SU-DHL-6 (cell line): ENCODE measurements around the gene ABHD3.

Source experiments
- H2AFZ ChIP-seq: fragments of 200-600 bp; sonication (generic); 2 replicates; pipeline ENCODE4 v1.6.1; 2014; ENCODE audit warnings: low read depth, mild to moderate bottlenecking, moderate library complexity, mixed read lengths, antibody characterized with exemption, low read length; ENCODE audit not compliant: severe bottlenecking
- H3F3A ChIP-seq: fragments of 200-600 bp; shearing (Covaris generic); 2 replicates; pipeline ENCODE4 v1.6.0; 2016; ENCODE audit warnings: antibody characterized with exemption, mild to moderate bottlenecking; ENCODE audit not compliant: insufficient read depth
- H3K27ac ChIP-seq: fragments of 200-600 bp; sonication (generic); 2 replicates; pipeline ENCODE4 v1.5.1; 2016; ENCODE audit warnings: low read depth, mild to moderate bottlenecking, low read length, moderate library complexity, mixed read lengths
- H3K27me3 ChIP-seq: fragments of 200-600 bp; sonication (generic), shearing (Covaris generic); 2 replicates; pipeline ENCODE4 v1.6.0; 2014; ENCODE audit warnings: mild to moderate bottlenecking, low read length
- H3K36me3 ChIP-seq: fragments of 200-600 bp; sonication (generic); 2 replicates; pipeline ENCODE4 v1.6.1; 2014; ENCODE audit warnings: mild to moderate bottlenecking, low read length, mixed read lengths
- H3K4me2 ChIP-seq: fragments of 300-600, 200-600 bp; shearing (Covaris generic), sonication (generic); 2 replicates; pipeline ENCODE4 v1.6.0; 2014; ENCODE audit warnings: low read length, low read depth, mild to moderate bottlenecking; ENCODE audit not compliant: poor library complexity, severe bottlenecking
- H3K4me3 ChIP-seq: fragments of 200-600 bp; sonication (generic); 2 replicates; pipeline ENCODE4 v1.5.1; 2014; ENCODE audit warnings: antibody characterized with exemption, low read length, mild to moderate bottlenecking, mixed read lengths; ENCODE audit not compliant: insufficient read depth, poor library complexity, severe bottlenecking
- H3K79me2 ChIP-seq: fragments of 200-600 bp; sonication (generic); 2 replicates; pipeline ENCODE4 v1.6.1; 2014; ENCODE audit warnings: mild to moderate bottlenecking, low read length, moderate library complexity; ENCODE audit not compliant: insufficient read depth
- H3K9ac ChIP-seq: fragments of 200-600 bp; sonication (generic); 2 replicates; pipeline ENCODE4 v1.7.0; 2014; ENCODE audit warnings: mild to moderate bottlenecking, low read length
- H3K9me2 ChIP-seq: fragments of 200-600 bp; sonication (generic); replicated peaks from 2 replicates; pipeline ENCODE4 v1.6.1; 2014; ENCODE audit warnings: low read length; ENCODE audit not compliant: insufficient read depth
- H3K9me3 ChIP-seq: fragments of 200-600 bp; sonication (generic); 2 replicates; pipeline ENCODE4 v1.6.1; 2014; ENCODE audit warnings: low read length, mixed read lengths; ENCODE audit not compliant: insufficient read depth
- H4K20me1 ChIP-seq: fragments of 200-600 bp; sonication (generic); 2 replicates; pipeline ENCODE4 v1.6.1; 2014; ENCODE audit warnings: low read depth, mild to moderate bottlenecking, antibody characterized with exemption, low read length, moderate library complexity, mixed read lengths
- EZH2phosphoT487 ChIP-seq: fragments of 200-600 bp; sonication (generic), shearing (Covaris generic); conservative IDR thresholded peaks from 2 replicates; pipeline ENCODE4 v1.6.1; 2018; ENCODE audit warnings: mild to moderate bottlenecking, antibody characterized with exemption, low read length, moderate library complexity, mixed read lengths
- TF ChIP-seq, protein P1 (sequence below): fragments of 200-600 bp; sonication (generic); IDR thresholded peaks from one replicate; pipeline ENCODE4 v1.5.1; 2017; ENCODE audit warnings: antibody characterized with exemption, mild to moderate bottlenecking, low read length, moderate library complexity; ENCODE audit not compliant: insufficient read depth, poor library complexity, severe bottlenecking

ABHD3 gene

DNA sequence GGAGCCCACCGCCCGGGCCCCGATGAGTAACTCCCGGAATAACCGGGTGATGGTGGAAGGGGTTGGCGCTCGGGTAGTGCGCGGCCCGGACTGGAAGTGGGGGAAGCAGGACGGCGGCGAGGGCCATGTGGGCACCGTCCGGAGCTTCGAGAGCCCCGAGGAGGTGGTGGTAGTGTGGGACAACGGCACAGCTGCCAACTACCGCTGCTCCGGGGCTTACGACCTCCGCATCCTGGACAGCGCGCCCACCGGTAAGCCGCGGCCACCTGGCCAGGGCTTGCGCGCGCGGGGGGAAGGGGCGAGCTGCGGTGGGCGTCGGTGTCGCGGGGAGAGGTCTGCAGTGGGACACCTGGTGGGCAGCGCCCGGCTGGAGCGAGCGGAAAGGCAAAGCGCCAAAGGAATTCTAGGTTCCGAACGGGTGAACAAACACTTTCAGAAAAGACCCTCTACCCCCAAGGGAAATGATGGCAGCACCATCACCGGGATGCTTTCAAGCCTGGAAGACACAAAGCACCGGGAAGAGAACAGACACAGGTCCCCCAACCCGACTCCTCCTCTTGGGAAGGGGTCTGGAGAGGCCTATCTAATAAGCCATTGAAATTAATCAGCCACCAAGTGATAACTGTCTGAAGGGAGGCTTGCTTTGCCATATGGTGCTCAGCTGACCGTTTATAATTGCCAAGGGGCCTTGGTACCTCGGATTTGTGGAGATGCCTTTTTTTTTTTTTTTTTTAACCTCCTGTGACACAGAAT lies 37.2 kb upstream of the ABHD3 start:
- Histone ChIP-seq H3K79me2 (peaks cover 53% of the 10 kb centered on the region), H3K9me2 (no peaks in the 10 kb centered on the region), H3K4me3 (peak overlapping the region; percentile 94), H3K9ac (peak overlapping the region; percentile 88), H3K9me3 (no peaks in the 10 kb centered on the region), H3K4me2 (peak overlapping the region; percentile 75), H2AFZ (no peak overlapping the region), H3F3A (peaks cover 21% of the 10 kb centered on the region; the same call in 1 of the 2 replicates), H3K36me3 (no peaks in the 10 kb centered on the region), H3K27me3 (no peaks in the 10 kb centered on the region), H3K27ac (no peak overlapping the region), H4K20me1 (peaks cover 28% of the 10 kb centered on the region)
- TF ChIP-seq, protein P1, sequence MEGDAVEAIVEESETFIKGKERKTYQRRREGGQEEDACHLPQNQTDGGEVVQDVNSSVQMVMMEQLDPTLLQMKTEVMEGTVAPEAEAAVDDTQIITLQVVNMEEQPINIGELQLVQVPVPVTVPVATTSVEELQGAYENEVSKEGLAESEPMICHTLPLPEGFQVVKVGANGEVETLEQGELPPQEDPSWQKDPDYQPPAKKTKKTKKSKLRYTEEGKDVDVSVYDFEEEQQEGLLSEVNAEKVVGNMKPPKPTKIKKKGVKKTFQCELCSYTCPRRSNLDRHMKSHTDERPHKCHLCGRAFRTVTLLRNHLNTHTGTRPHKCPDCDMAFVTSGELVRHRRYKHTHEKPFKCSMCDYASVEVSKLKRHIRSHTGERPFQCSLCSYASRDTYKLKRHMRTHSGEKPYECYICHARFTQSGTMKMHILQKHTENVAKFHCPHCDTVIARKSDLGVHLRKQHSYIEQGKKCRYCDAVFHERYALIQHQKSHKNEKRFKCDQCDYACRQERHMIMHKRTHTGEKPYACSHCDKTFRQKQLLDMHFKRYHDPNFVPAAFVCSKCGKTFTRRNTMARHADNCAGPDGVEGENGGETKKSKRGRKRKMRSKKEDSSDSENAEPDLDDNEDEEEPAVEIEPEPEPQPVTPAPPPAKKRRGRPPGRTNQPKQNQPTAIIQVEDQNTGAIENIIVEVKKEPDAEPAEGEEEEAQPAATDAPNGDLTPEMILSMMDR: no peak
- TF ChIP-seq EZH2phosphoT487: no peak

DNA sequence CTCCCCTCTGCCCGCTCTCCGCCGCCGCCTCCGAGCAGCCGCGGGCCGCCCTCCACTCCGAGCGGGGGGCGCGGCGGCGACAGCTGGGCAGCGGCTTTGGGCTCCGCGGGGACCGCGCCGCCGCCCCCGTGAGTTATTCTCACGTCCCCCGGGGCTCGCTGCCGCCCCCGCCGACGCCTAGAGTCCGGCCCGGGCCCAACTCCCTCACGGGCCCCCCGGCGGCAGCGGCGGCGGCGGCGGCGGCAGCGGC lies 36.7 kb upstream of the ABHD3 start:
- Histone ChIP-seq H3F3A (peaks cover 19% of the 10 kb centered on the region; the same call in 1 of the 2 replicates), H3K4me3 (peak overlapping the region; percentile 94), H4K20me1 (peaks cover 24% of the 10 kb centered on the region), H3K9me3 (no peaks in the 10 kb centered on the region), H3K9me2 (no peaks in the 10 kb centered on the region), H3K79me2 (peaks cover 48% of the 10 kb centered on the region), H3K36me3 (no peaks in the 10 kb centered on the region), H3K9ac (peak overlapping the region; percentile 88), H3K27me3 (no peaks in the 10 kb centered on the region), H3K27ac (peak overlapping the region; percentile 80), H3K4me2 (peak overlapping the region; percentile 75), H2AFZ (peak overlapping the region; percentile 94)
- TF ChIP-seq, protein P1: no peak
- TF ChIP-seq EZH2phosphoT487: no peak

DNA sequence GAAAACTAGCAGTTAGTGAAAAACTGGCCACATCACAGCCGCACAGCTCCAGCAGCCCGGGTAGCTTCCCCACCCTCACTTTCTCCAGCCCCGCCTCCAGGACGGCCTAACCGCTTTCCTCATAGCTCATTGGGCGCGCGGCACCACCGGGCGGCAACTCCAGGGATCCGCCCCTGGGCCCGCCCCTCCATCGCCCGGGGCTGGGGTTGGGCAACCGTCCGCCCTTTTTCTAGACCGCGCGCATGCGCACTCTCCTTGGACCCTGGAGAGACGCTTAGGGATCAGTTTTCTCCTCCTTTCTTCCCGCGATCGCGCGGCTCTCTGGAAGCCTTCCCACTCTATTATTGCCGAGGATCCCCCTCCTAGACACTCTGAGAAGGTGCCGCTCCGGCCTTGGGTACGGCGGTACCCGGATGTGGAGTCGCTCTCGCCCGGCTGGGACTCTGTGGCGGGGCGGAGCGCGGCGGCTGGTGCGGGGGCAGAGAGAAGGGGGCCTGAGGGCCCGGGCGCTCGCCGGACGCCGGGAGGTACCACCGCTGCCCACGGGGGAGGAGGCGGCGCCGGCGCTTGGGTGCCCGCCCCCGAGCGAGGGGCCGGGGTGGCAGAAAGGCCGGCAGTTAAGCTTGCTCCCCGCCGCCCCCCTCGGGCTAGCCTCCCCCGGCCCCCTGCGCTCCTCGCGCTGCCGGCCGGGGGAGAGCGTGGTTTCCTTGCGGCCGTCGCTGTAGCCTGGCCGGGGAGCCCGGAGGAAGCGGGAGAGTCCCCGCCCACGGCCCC lies 36.2 kb upstream of the ABHD3 start, which contains the start of gene MIB1:
TSS of gene MIB1 (plus strand) at position 255 of the 774 bp plus-strand sequence. CDS start 792 bp downstream, outside the sequence.
- peaks cover 23% of the 10 kb centered on the region; the same call in 1 of the 2 replicates for H4K20me1 ChIP-seq
- no peaks in the 10 kb centered on the region for H3K9me3 ChIP-seq
- H3K4me2 ChIP-seq: peak within 1 kb of the TSS; percentile 75
- H3K27ac ChIP-seq: peak within 1 kb of the TSS; percentile 80
- H3K9ac ChIP-seq: peak within 1 kb of the TSS; percentile 88
- no peaks in the 10 kb centered on the region for H3K36me3 ChIP-seq
- no peaks in the 10 kb centered on the region for H3K27me3 ChIP-seq
- peak within 1 kb of the TSS; percentile 94 for H2AFZ ChIP-seq
- TF ChIP-seq, protein P1: no peak
- TF ChIP-seq EZH2phosphoT487: no peak
- no peaks in the 10 kb centered on the region for H3K9me2 ChIP-seq
- H3K79me2 ChIP-seq: peaks cover 43% of the 10 kb centered on the region
- H3K4me3 ChIP-seq: peak within 1 kb of the TSS; percentile 94
- peaks cover 19% of the 10 kb centered on the region; the same call in 1 of the 2 replicates for H3F3A ChIP-seq
